ENCODE results near the gene SCYGR1. TPM values are rescaled to one million over a fixed set of nuclear protein-coding genes. Genes with fewer than 3 reads are reported as not detected.

Gene SCYGR1
- total RNA-seq, 1 donor from 2014 or later, result not detected

Other genes starting within 250 kb of the SCYGR1 start
- gene COL4A4, start 223.7 kb downstream of the SCYGR1 start, total RNA-seq, result not detected in 2 replicates
- gene COL4A3, start 223.3 kb downstream of the SCYGR1 start, total RNA-seq, result not detected in 2 replicates
- gene MFF, start 62.7 kb downstream of the SCYGR1 start, total RNA-seq, result 58.5 and 63.9 TPM in 2 replicates
- gene TM4SF20, start 8.6 kb downstream of the SCYGR1 start, total RNA-seq, result not detected in 2 replicates
- 74.0 and 76.4 TPM in 2 replicates for gene AGFG1, start 84.2 kb upstream of the SCYGR1 start, total RNA-seq
- not detected in 2 replicates for gene SCYGR2, start 210.9 kb upstream of the SCYGR1 start, total RNA-seq
- gene SCYGR3, start 226.9 kb upstream of the SCYGR1 start, total RNA-seq, result not detected in 2 replicates
- gene SCYGR4, start 229.5 kb upstream of the SCYGR1 start, total RNA-seq, result not detected in 2 replicates